Ovary (tissue), 9 donors: Measurements from ENCODE around the gene SLC39A3. TPM values are rescaled to one million over a fixed set of nuclear protein-coding genes. Genes with fewer than 3 reads are reported as not detected.

ENCODE experiments used
- DNase-seq, 5 donors: peaks; one replicate each; pipeline ENCODE4 v3.0.0-alpha.2; 2019 to 2020
- H3K27ac ChIP-seq, 2 donors: fragments of 200-600 bp; one replicate each; pipeline versions ENCODE4 v1.5.1 to v1.8.0; 2019 to 2022
- H3K27me3 ChIP-seq: fragments of 200-600 bp; one replicate; pipeline ENCODE4 v1.8.0; 2022
- H3K36me3 ChIP-seq: fragments of 200-600 bp; sonication (generic); one replicate; pipeline ENCODE4 v1.5.1; 2019
- H3K4me1 ChIP-seq: one replicate; pipeline ENCODE4 v1.8.1; 2013; ENCODE audit warnings: mild to moderate bottlenecking, moderate library complexity; ENCODE audit not compliant: insufficient read depth
- H3K4me3 ChIP-seq: fragments of 200-600 bp; sonication (generic); one replicate; pipeline ENCODE4 v1.5.1; 2017
- H3K9me3 ChIP-seq, 2 donors: fragments of 200-600 bp in 1 of 2; sonication (generic) in 1 of 2; one replicate each; pipeline versions ENCODE4 v1.5.1 to v1.8.1; 2013 to 2019; ENCODE audit warnings: mild to moderate bottlenecking in 1 of 2, moderate library complexity in 1 of 2
- CTCF ChIP-seq, 3 donors: fragments of 450-650 bp in 2 of 3; fragments of 200-600 bp in 1 of 3; IDR thresholded peaks; one replicate each; pipeline versions ENCODE4 v1.5.1 to v1.8.0; 2016 to 2022; ENCODE audit warnings: antibody characterized with exemption in 3 of 3, mild to moderate bottlenecking in 1 of 3
- EP300 ChIP-seq: sonication (generic); formaldehyde crosslinking; IDR thresholded peaks from one replicate; pipeline ENCODE4 v1.6.1; 2017; ENCODE audit warnings: antibody characterized with exemption
- POLR2A ChIP-seq: fragments of 450-650 bp; IDR thresholded peaks from one replicate; pipeline ENCODE4 v1.6.1; 2017; ENCODE audit warnings: antibody characterized with exemption, mild to moderate bottlenecking, moderate library complexity
- WGBS, 3 donors: extraction: QIAGEN DNeasy Blood & Tissue Kit in 1 of 3; methylation state at CpG; one replicate each; pipeline versions ENCODE4 v1.1.5 to v1.1.7; 2013 to 2017; 5-methylcytosine and 5-hydroxymethylcytosine counted together
- intact Hi-C, 4 donors: fragments of 100-400 bp; cut with DNase I; formaldehyde crosslinking; loops; one replicate each; pipeline versions ENCODE4 v1.11.0 to v1.15.1; 2022 to 2023
- polyA plus RNA-seq, 2 donors: library from polyadenylated mRNA; stranded (reverse); fragments of 200-250 nt in 1 of 2; fragments of 350-450 nt in 1 of 2; fragmentation: Illumina TruSeq in 1 of 2; extraction: RNeasy Lipid Tissue Mini Kit (QIAGEN cat#74804) in 1 of 2; gene quantifications; one replicate each; pipeline ENCODE4 v1.2.3, GENCODE V29; 2013 to 2014
- total RNA-seq, 7 donors: library from RNA; depleted of rRNA in 2 of 7; stranded (reverse); fragments of >200 nt in 2 of 7; fragmentation: NEBNext Ultra II Directional in 3 of 7; extraction: Animal tissue kit (Norgen Biotek cat#: 25700) in 3 of 7; gene quantifications; one replicate each; pipeline versions ENCODE4 v1.1.0 to v1.2.4, GENCODE V29; 2016 to 2023
- donor health status: DM: no; HTN: no; CAD: no; lungs with moderate emphysema.
- donor health status: DM: no; HTN: no; CAD: no.
- donor health status: Bipolar disorder and iron deficiency.
- donor health status: DM: yes; HTN: yes; CAD: no.
- donor health status: DM: no; HTN: no; CAD: no.
- donor health status: DM: yes; HTN: yes; CAD: no.

SLC39A3 gene
- total and polyA plus RNA-seq, 9 donors: 11.6 to 40.2 (median 18.2) TPM

- intact Hi-C loops: loop anchor here in 1 of 4 donors (5.0 kb wide), 1 partner anchor 97 kb away; no protein-coding TSS in a partner anchor
- Histone ChIP-seq H3K27me3 (no peaks in the 10 kb centered on the region), H3K4me3 (no peak overlapping the region), H3K36me3 (no peaks in the 10 kb centered on the region), H3K9me3 (no peaks in the 10 kb centered on the region), H3K4me1 (peaks cover 4% of the 10 kb centered on the region), H3K27ac (no peak overlapping the region)
- TF ChIP-seq EP300 (no peak), POLR2A (no peak), CTCF (IDR thresholded peaks at IDR 0.05) (no peak)
- WGBS, 3 donors: 30 to 39% (median 32%) methylated on average over 4 of the region's 4 CpGs
- no peak for DNase-seq
Measured at GRCh38 chr19:2744113-2744512, 4.3 kb upstream of the SLC39A3 start.

GRCh38 chr19:2743099-2743498 lies 3.3 kb upstream of the SLC39A3 start:
- no peak for DNase-seq
- H3K36me3 ChIP-seq: no peaks in the 10 kb centered on the region
- no peak overlapping the region for H3K27ac ChIP-seq
- WGBS, 3 donors: 71 to 77% (median 77%) methylated on average over 8 of the region's 8 CpGs
- no peaks in the 10 kb centered on the region for H3K27me3 ChIP-seq
- H3K9me3 ChIP-seq: no peaks in the 10 kb centered on the region
- H3K4me1 ChIP-seq: peaks cover 5% of the 10 kb centered on the region
- intact Hi-C loops: loop anchor here in 1 of 4 donors (5.0 kb wide), 1 partner anchor 96 kb away; no protein-coding TSS in a partner anchor
- H3K4me3 ChIP-seq: no peak overlapping the region
- no peak for TF ChIP-seq POLR2A

- no peak overlapping the region for H3K27ac ChIP-seq
- H3K4me3 ChIP-seq: no peak overlapping the region
- no peaks in the 10 kb centered on the region for H3K36me3 ChIP-seq
- H3K9me3 ChIP-seq: no peaks in the 10 kb centered on the region
- H3K27me3 ChIP-seq: no peaks in the 10 kb centered on the region
- DNase-seq: no peak
- H3K4me1 ChIP-seq: peaks cover 5% of the 10 kb centered on the region
- 38 to 45% (median 42%) methylated on average over 13 of the region's 13 CpGs for WGBS, 3 donors
- intact Hi-C loops: loop anchor here in 1 of 4 donors (5.0 kb wide), 1 partner anchor 93 kb away; no protein-coding TSS in a partner anchor
- TF ChIP-seq EP300 (no peak), CTCF (IDR thresholded peaks at IDR 0.05) (no peak), POLR2A (no peak)
Measured at GRCh38 chr19:2740314-2740656, 468 bp upstream of the SLC39A3 start.

- Histone ChIP-seq H3K4me1 (peaks cover 5% of the 10 kb centered on the region), H3K4me3 (no peak overlapping the region), H3K27ac (no peak overlapping the region), H3K27me3 (no peaks in the 10 kb centered on the region), H3K36me3 (no peaks in the 10 kb centered on the region), H3K9me3 (no peaks in the 10 kb centered on the region)
- intact Hi-C loops: no loop called here
- WGBS, 3 donors: 94 to 98% (median 96%) methylated on average over 15 of the region's 15 CpGs
- DNase-seq: no peak
- TF ChIP-seq POLR2A: no peak
- no peak for TF ChIP-seq EP300
Measured at GRCh38 chr19:2736550-2737190, 3.1 kb downstream of the SLC39A3 start.

GRCh38 chr19:2735374-2735773 lies 4.4 kb downstream of the SLC39A3 start:
- H3K9me3 ChIP-seq: no peaks in the 10 kb centered on the region
- no peaks in the 10 kb centered on the region for H3K36me3 ChIP-seq
- TF ChIP-seq POLR2A (no peak), CTCF (IDR thresholded peaks at IDR 0.05) (no peak), EP300 (no peak)
- intact Hi-C loops: no loop called here
- H3K4me1 ChIP-seq: peaks cover 5% of the 10 kb centered on the region
- no peak for DNase-seq
- H3K27me3 ChIP-seq: no peaks in the 10 kb centered on the region
- 88 to 96% (median 94%) methylated on average over 9 to 12 of the region's 12 CpGs for WGBS, 3 donors
- no peak overlapping the region for H3K4me3 ChIP-seq
- no peak overlapping the region for H3K27ac ChIP-seq
